SK-N-SH (cell line): ENCODE measurements around the gene ZRANB3. TPM values are rescaled to one million over a fixed set of nuclear protein-coding genes. Genes with fewer than 3 reads are reported as not detected.

Experiments
- CTCF ChIA-PET: fragments of 300-600, 350-600 bp; formaldehyde crosslinking; extraction: SDS; loops from one replicate; lab custom pipeline; 2021; lab: Yijun Ruan, JAX
- POLR2A ChIA-PET: fragments of 350-600 bp; sonication (Branson Sonifier 250); formaldehyde crosslinking; extraction: SDS; loops from one replicate; lab custom pipeline; 2020; ENCODE audit warnings: antibody characterized with exemption, inconsistent platforms; lab: Yijun Ruan, JAX
- DNase-seq: peaks from one replicate; pipeline ENCODE4 v3.0.0; 2012
- H2AFZ ChIP-seq: fragments of 200-600 bp; sonication (generic); 2 replicates; pipeline ENCODE4 v1.8.1; 2016; ENCODE audit warnings: antibody characterized with exemption, mild to moderate bottlenecking, low read depth
- H3F3A ChIP-seq: fragments of 200-600 bp; sonication (generic); replicated peaks from 2 replicates; pipeline ENCODE3; 2016; ENCODE audit warnings: antibody characterized with exemption, mild to moderate bottlenecking; ENCODE audit not compliant: insufficient read depth
- H3K27ac ChIP-seq, 2 experiments: fragments of 200-500 bp in 1 of 2; fragments of 200-600 bp in 1 of 2; sonication (Bioruptor generic) in 1 of 2; sonication (generic), shearing (Covaris generic) in 1 of 2; 2 replicates each; pipeline versions ENCODE4 v1.5.1 to v1.6.1; 2014 to 2016; ENCODE audit warnings: low read depth in 2 of 2, inconsistent platforms in 1 of 2, low read length in 1 of 2, mild to moderate bottlenecking in 1 of 2, mixed read lengths in 1 of 2
- H3K27me3 ChIP-seq: fragments of 200-600 bp; sonication (generic), shearing (Covaris generic); 2 replicates; pipeline ENCODE4 v1.6.1; 2016; ENCODE audit warnings: mixed run types; ENCODE audit not compliant: insufficient read depth
- H3K36me3 ChIP-seq, 2 experiments: fragments of 200-500 bp in 1 of 2; fragments of 200-600 bp in 1 of 2; sonication (Bioruptor generic) in 1 of 2; sonication (generic) in 1 of 2; replicated peaks in 1 of 2; 2 replicates each; pipeline versions ENCODE3 to v1.5.1; 2014 to 2016; ENCODE audit warnings: low read length in 1 of 2, mild to moderate bottlenecking in 1 of 2; ENCODE audit not compliant: insufficient read depth in 2 of 2, control insufficient read depth in 1 of 2
- H3K4me1 ChIP-seq, 2 experiments: fragments of 200-500 bp in 1 of 2; fragments of 200-600 bp in 1 of 2; sonication (Bioruptor generic) in 1 of 2; sonication (generic), shearing (Covaris generic) in 1 of 2; 2 replicates each; pipeline versions ENCODE4 v1.5.1 to v1.6.1; 2014 to 2016; ENCODE audit warnings: low read depth in 1 of 2, low read length in 1 of 2, mixed run types in 1 of 2; ENCODE audit not compliant: insufficient read depth in 2 of 2, control insufficient read depth in 1 of 2
- H3K4me2 ChIP-seq: fragments of 200-600 bp; sonication (generic), shearing (Covaris generic); 2 replicates; pipeline ENCODE4 v1.6.1; 2017; ENCODE audit warnings: mixed run types
- H3K4me3 ChIP-seq, 2 experiments: fragments of 200-500 bp in 1 of 2; fragments of 200-600 bp in 1 of 2; sonication (Bioruptor generic) in 1 of 2; sonication (generic), shearing (Covaris generic) in 1 of 2; 2 replicates each; pipeline versions ENCODE4 v1.5.1 to v1.8.1; 2014 to 2016; ENCODE audit warnings: low read depth in 2 of 2, inconsistent platforms in 1 of 2, low read length in 1 of 2, mild to moderate bottlenecking in 1 of 2, mixed read lengths in 1 of 2, moderate library complexity in 1 of 2
- H3K79me2 ChIP-seq: fragments of 200-600 bp; sonication (generic); 2 replicates; pipeline ENCODE4 v1.8.1; 2017; ENCODE audit warnings: mild to moderate bottlenecking; ENCODE audit not compliant: insufficient read depth
- H3K9ac ChIP-seq: fragments of 200-600 bp; sonication (generic); 2 replicates; pipeline ENCODE4 v1.6.1; 2017; ENCODE audit warnings: mixed run types
- H3K9me2 ChIP-seq: fragments of 200-600 bp; sonication (generic); 2 replicates; pipeline ENCODE4 v1.6.1; 2017; ENCODE audit warnings: mixed run types
- H3K9me3 ChIP-seq: fragments of 200-600 bp; sonication (generic); 2 replicates; pipeline ENCODE4 v1.6.1; 2017; ENCODE audit warnings: mixed run types, mild to moderate bottlenecking, moderate library complexity
- H4K20me1 ChIP-seq: fragments of 200-600 bp; sonication (generic); 2 replicates; pipeline ENCODE4 v1.6.1; 2017; ENCODE audit warnings: mild to moderate bottlenecking, mixed run types; ENCODE audit not compliant: insufficient read depth
- GABPA ChIP-seq: IDR thresholded peaks from 2 replicates; pipeline ENCODE4 v1.4.0; 2012; ENCODE audit warnings: low read depth, mild to moderate bottlenecking
- RAD21 ChIP-seq: IDR thresholded peaks from 2 replicates; pipeline ENCODE4 v1.6.1; 2012; ENCODE audit warnings: mild to moderate bottlenecking, low read length
- TCF12 ChIP-seq: IDR thresholded peaks from 2 replicates; pipeline ENCODE4 v1.4.0; 2012
- WGBS: methylation state at CpG from one replicate; pipeline ENCODE4 v1.1.6; 2017; ENCODE audit warnings: low lambda C conversion rate; 5-methylcytosine and 5-hydroxymethylcytosine counted together
- polyA plus RNA-seq, 3 experiments: library from polyadenylated mRNA; depleted of rRNA; stranded (reverse); fragments of >200 nt; gene quantifications; 2 replicates each; pipeline ENCODE4 v1.2.3, GENCODE V29; 2012
- TF ChIP-seq, protein P1 (sequence below): IDR thresholded peaks from 2 replicates; pipeline ENCODE4; 2012

Gene ZRANB3
- polyA plus RNA-seq, 1 of the 3 experiments (the other 2 are of a cell fraction) = 4.1 TPM

DNA sequence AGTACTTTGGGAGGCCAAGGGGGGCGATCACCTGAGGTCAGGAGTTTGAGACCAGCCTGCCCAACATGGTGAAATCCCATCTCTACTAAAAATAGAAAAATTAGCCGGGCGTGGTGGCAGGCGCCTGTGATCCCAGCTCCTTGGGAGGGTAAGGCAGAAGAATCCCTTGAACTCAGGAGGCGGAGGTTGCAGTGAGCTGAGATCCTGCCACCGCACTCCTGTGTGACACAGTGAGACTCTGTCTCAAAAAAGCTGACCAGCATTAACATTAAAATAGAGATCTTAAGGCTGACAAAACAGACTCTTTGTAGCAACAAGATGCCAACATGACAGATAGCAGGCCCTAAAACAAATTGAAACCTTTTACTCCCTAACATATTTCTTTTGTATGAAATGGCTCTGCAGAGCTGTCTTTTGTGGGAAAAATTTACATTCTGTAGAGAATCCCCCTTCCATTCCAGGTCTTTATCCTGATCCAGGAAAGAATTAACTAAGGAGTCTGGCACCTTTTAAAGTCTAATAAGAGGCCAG is 265.0 kb downstream of the ZRANB3 start:
- Histone ChIP-seq H3K79me2 (no peaks in the 10 kb centered on the region), H4K20me1 (no peaks in the 10 kb centered on the region), H3K9ac (no peak overlapping the region), H3K4me1 (no peaks in the 10 kb centered on the region), H2AFZ (no peak overlapping the region), H3K4me2 (no peak overlapping the region), H3K9me3 (no peaks in the 10 kb centered on the region), H3K9me2 (no peaks in the 10 kb centered on the region), H3F3A (no peaks in the 10 kb centered on the region), H3K27ac (no peak overlapping the region), H3K36me3 (no peaks in the 10 kb centered on the region), H3K27me3 (no peaks in the 10 kb centered on the region), H3K4me3 (no peak overlapping the region)
- TF ChIP-seq RAD21 = no peak
- no peak for TF ChIP-seq TCF12
- no peak for DNase-seq
- WGBS = 99% methylated on average over 6 of the region's 6 CpGs
- CTCF ChIA-PET = interaction anchor here (1.2 kb wide), 1 partner anchor 262 kb away, joined by 3 read pairs; no protein-coding TSS in a partner anchor
- POLR2A ChIA-PET = no interaction called here

DNA sequence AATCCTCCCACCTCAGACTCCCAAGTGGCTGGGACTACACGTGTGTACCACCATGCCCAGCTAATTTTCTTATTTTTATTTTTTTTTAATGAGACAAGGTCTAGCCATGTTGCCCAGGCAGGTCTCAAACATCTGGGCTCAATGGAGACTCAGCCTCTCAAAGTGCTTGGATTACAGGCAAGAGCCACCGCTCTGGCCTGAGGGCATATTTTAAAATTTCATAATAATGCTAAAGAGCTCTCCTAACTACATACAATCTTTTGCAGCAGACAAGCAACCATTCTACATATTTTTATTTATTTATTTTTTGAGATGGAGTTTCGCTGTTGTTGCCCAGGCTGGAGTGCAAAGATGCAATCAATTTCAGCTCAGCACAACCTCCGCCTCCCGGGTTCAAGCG is 271.9 kb downstream of the ZRANB3 start:
- no peak for DNase-seq
- Histone ChIP-seq H3K79me2 (no peaks in the 10 kb centered on the region), H2AFZ (no peak overlapping the region), H3F3A (peaks cover 5% of the 10 kb centered on the region), H3K4me1 (no peaks in the 10 kb centered on the region), H3K9me3 (no peaks in the 10 kb centered on the region), H3K4me3 (no peak overlapping the region), H3K36me3 (no peaks in the 10 kb centered on the region), H3K27ac (no peak overlapping the region), H3K27me3 (no peaks in the 10 kb centered on the region), H4K20me1 (no peaks in the 10 kb centered on the region), H3K9ac (no peak overlapping the region), H3K4me2 (no peak overlapping the region), H3K9me2 (no peaks in the 10 kb centered on the region)
- TF ChIP-seq GABPA = no peak
- TF ChIP-seq, protein P1, sequence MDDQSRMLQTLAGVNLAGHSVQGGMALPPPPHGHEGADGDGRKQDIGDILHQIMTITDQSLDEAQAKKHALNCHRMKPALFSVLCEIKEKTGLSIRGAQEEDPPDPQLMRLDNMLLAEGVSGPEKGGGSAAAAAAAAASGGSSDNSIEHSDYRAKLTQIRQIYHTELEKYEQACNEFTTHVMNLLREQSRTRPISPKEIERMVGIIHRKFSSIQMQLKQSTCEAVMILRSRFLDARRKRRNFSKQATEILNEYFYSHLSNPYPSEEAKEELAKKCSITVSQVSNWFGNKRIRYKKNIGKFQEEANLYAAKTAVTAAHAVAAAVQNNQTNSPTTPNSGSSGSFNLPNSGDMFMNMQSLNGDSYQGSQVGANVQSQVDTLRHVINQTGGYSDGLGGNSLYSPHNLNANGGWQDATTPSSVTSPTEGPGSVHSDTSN = no peak
- CTCF ChIA-PET = no interaction called here
- POLR2A ChIA-PET = no interaction called here
- 98% methylated on average over 6 of the region's 6 CpGs for WGBS

DNA sequence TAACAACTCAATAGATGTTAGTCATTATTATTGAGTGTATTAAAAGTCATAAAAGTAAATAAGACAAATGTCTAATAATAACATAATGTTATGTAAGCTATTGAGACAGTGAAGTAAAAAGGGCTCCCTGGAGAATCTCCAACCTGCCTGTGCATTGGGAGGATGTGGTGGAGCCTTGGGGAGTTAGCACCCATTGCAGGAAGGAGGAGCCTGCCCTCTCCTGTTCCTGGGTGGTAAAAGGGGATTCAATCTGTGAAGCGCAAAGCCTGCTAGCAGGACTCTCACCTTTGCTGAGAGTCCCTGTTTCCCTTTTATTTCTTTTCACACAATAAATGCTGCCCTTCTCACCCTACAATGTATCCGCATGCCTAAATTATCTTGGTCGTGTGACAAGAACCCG is 272.8 kb downstream of the ZRANB3 start:
- CTCF ChIA-PET = no interaction called here
- H3K27ac ChIP-seq = no peak overlapping the region
- no peak for DNase-seq
- H2AFZ ChIP-seq = no peak overlapping the region
- H3F3A ChIP-seq = peaks cover 5% of the 10 kb centered on the region
- H3K9me2 ChIP-seq = no peaks in the 10 kb centered on the region
- H3K27me3 ChIP-seq = no peaks in the 10 kb centered on the region
- no peaks in the 10 kb centered on the region for H3K36me3 ChIP-seq
- no peaks in the 10 kb centered on the region for H3K4me1 ChIP-seq
- H3K4me2 ChIP-seq = no peak overlapping the region
- WGBS = 98% methylated on average over 4 of the region's 4 CpGs
- H3K9me3 ChIP-seq = no peaks in the 10 kb centered on the region
- peak; percentile 24 for TF ChIP-seq RAD21
- TF ChIP-seq, protein P1 = no peak
- POLR2A ChIA-PET = no interaction called here
- no peak overlapping the region for H3K9ac ChIP-seq
- no peaks in the 10 kb centered on the region for H4K20me1 ChIP-seq
- no peak overlapping the region for H3K4me3 ChIP-seq
- H3K79me2 ChIP-seq = no peaks in the 10 kb centered on the region
